Epidermal melanocyte (primary cell): ENCODE results near the gene MYO1H.
"Not testable (repeated sequence)": the region's sequence is repeated elsewhere in the genome, so short reads cannot be mapped to it uniquely, and the experiment has no call there.

Experiments
- DNase-seq: peaks from one replicate; pipeline ENCODE4 v3.0.0; 2011; ENCODE audit warnings: low spot score; ENCODE audit not compliant: insufficient read length

Gene MYO1H

GRCh38 chr12:109467978-109468676 lies 120.4 kb downstream of the MYO1H start:
- DNase-seq = no peak

- DNase-seq = peak; percentile 51
These were observed 121.8 kb downstream of the MYO1H start for GRCh38 chr12:109469517-109469916.

GRCh38 chr12:109473006-109473405 lies 125.3 kb downstream of the MYO1H start:
- no peak for DNase-seq

- not testable (repeated sequence) for DNase-seq
These were observed 126.0 kb downstream of the MYO1H start for GRCh38 chr12:109473526-109474270.

GRCh38 chr12:109475121-109475520 lies 127.4 kb downstream of the MYO1H start:
- DNase-seq = no peak

GRCh38 chr12:109475993-109476806 lies 128.5 kb downstream of the MYO1H start:
- no peak for DNase-seq

- no peak for DNase-seq
These were observed 129.1 kb downstream of the MYO1H start for GRCh38 chr12:109476807-109477184.

GRCh38 chr12:109477185-109477962 lies 129.7 kb downstream of the MYO1H start, which contains the start of the genes KCTD10 and UBE3B:
TSS of gene KCTD10 (minus strand) at chr12:109477300. CDS start at chr12:109477262, 38 bp downstream.
TSS of gene UBE3B (plus strand) at chr12:109477634. CDS start at chr12:109483552, 5,918 bp downstream.
- peak; percentile 81 for DNase-seq

- DNase-seq = no peak
These were observed 130.2 kb downstream of the MYO1H start for GRCh38 chr12:109477963-109478315.

- DNase-seq = no peak
These were observed 132.1 kb downstream of the MYO1H start for GRCh38 chr12:109479761-109480160.

GRCh38 chr12:109480356-109480755 lies 132.7 kb downstream of the MYO1H start:
- no peak for DNase-seq

- no peak for DNase-seq
These were observed 134.2 kb downstream of the MYO1H start for GRCh38 chr12:109481863-109482262.

GRCh38 chr12:109482491-109482890 lies 134.8 kb downstream of the MYO1H start:
- no peak for DNase-seq

GRCh38 chr12:109482894-109483293 lies 135.2 kb downstream of the MYO1H start:
- no peak for DNase-seq

GRCh38 chr12:109483346-109483745 lies 135.6 kb downstream of the MYO1H start:
- DNase-seq = no peak

GRCh38 chr12:109485201-109485600 lies 137.5 kb downstream of the MYO1H start:
- DNase-seq = no peak

- DNase-seq = no peak
These were observed 139.7 kb downstream of the MYO1H start for GRCh38 chr12:109487181-109488050.

- no peak for DNase-seq
These were observed 140.5 kb downstream of the MYO1H start for GRCh38 chr12:109488051-109488665.
